Medulla oblongata (tissue), 1 donor: ENCODE data around the gene RAB13.

Experiments used
- DNase-seq: peaks from one replicate; pipeline ENCODE4 v3.0.0-alpha.2; 2015; ENCODE audit errors: extremely low spot score

Gene RAB13

GRCh38 chr1:153956997-153957715 lies 29.0 kb downstream of the RAB13 start:
- no peak for DNase-seq

DNA sequence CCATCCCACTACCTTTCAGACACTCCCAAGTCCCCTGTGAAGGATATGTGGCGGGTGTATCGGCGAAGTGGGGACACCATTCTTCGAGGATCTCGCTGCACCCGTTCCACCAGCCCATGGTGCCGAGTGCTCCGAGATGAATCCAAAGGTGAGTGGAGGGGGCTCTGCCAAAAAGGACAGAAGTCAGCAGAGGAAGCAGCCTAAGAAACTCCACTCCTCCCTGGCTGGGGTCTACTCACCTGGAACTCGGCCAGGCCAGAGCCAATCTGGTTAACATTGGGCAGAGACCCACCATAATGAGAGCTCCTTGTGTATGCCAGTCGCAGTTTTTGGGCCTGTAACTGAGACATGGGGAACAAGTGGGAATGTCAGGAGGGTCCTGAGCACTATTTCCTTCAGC lies 31.3 kb downstream of the RAB13 start:
- DNase-seq, result no peak

GRCh38 chr1:153953859-153954365 lies 32.2 kb downstream of the RAB13 start:
- no peak for DNase-seq

DNA sequence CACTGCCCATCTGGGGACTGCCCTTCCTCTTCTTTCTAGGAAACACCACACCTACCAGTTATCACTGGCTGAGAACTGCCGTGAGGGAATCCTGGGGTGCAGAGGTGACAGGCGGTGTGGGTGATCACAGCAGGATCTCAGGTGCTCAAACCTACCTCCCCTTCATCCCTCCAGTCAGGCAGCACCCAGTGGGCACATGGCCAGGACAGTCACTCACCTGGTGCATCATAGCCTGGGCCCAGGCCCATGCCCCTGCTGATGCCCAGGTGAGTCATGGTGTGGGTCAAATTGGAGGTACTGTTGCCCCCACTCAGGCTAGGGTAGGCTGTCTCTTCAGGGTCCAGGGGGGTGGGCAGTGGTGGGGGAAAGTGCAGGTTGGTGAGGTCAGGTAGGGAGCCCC lies 34.3 kb downstream of the RAB13 start:
- no peak for DNase-seq

DNA sequence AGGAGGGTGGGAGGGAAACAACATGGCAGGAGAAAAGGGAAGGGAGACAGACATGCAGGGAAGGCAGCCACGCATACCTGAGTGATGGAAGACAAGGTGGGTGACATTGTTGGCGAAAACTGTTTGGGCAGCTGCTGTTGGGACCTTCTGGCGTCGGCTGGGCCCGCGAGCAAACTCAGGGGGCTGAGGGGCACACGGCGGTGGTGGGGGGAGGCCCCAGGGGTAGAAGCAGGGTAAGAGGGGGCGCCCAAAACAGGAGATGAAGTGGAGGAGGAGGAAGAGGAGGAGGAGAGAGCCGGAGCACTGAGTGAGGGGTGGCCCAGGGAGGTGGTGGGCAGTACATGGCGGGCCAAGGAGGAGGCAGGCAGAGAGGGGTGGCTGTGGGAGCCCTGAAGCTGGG lies 35.0 kb downstream of the RAB13 start:
- DNase-seq, result no peak

GRCh38 chr1:153946622-153947241 lies 39.4 kb downstream of the RAB13 start, which contains the start of gene DENND4B:
Gene DENND4B (minus strand): TSS chr1:153946718. CDS start chr1:153944374, 2,344 bp downstream.
- DNase-seq, result peak; percentile 91

DNA sequence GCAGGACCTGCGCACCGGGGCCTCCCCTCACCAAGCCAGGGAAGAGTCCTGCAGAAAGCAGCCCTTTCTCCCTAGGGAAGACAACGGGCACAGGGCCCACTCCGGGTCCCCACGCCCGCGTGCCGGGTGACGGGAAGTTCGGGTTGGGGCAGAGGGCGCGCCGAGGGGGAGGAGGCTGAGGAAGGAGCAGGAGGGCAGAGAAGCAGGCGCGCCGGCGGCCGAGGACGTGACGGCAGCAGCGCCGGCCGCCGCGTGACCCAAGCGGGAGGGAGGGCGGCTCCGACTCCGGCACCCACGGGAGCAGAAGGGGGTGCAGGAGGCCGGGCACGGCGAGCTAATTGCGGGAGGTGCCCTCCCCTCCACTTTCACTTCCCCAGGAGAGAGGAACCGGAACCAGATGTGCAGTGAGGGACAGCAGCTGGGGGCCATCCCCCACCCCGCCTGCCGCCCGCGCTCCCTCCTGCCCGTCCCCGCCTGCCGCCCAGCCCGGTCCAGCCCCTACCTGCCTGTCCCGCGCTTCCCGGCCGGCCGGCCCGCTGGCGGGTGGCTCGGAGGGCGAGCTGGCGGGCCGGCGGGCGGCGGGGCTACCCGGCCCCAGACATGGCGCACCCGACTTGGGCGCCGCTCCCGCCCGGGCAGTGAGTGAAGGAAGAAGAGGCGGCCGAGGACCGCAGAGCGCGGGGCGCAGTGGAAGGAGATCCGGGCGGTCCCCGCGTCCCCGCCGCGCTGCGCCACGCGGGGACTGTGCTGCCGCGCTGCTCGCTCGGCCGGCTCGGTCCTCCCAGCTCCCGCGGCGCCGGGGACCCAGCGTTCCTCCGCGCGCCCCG lies 40.1 kb downstream of the RAB13 start:
- DNase-seq, result peak; percentile 87

DNA sequence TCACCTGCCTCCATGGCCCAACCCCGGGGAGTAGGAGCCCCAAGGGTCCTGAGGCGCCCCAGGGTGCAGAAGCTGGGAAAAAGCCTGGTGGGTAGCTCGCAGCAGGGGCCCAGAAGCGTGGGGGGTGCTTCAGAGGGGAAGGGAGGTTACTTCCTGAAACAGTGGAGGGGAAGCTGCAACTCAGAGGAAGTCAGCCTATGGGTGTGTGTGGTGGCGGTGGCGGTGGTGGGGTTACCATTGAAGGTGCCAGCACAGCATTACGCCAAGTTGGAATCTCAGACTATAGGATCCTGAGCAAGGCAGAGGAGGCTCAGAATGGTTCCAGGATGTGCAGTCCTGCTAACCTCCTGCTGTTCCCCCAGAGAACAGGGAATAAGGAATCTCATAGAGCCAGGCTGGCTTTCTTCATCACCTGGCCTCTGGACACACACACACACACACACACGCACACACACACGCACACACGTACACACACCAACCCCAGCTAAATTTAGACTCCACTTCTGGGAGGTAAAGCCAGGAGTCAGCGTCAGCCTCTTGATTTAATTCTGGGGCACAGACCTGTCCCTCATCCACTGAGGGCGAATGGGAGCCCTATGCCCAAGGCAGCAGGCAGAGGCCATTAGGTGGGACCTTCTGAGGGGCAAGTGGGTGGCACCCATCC lies 40.9 kb downstream of the RAB13 start:
- DNase-seq, result peak; percentile 56

GRCh38 chr1:153944827-153945117 lies 41.4 kb downstream of the RAB13 start:
- no peak for DNase-seq

DNA sequence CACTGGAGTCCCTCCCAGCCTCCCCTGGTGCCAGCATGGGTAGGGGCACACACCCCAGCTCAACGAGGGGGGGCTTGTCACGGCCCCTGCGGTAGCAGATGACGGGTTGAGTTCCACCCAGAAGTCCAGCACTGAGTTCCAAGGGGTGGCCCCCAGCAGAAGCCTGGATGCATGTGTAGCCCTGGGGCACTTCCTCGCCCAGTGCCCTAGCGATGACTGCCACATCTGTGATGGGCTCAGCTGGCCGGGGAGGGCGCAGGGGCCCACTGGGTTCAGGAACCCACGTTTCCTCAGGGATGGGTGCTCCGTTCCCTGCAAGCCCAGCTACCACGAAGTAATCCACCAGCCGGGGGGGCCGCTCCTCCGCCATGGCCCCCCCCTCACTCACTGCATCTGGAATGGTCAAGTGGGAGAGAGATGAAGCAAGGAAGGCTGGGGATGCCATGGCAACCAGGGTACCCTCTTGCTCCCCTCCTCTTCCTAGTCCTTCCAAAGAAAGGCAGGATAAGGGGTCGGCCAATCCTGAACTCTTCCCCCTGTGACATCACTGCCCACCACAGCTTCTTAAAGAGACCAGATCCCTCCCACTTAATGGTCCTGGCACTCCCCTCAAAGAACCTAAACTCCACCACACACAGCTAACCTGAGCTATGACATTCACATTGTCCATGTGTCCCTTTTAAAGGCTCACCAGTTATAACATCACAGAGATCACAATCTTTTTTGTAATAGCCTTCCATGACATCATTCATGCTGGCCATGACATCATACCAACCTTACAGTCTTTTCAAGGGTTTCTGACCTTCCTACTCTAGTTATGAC lies 41.9 kb downstream of the RAB13 start:
- DNase-seq, result no peak

GRCh38 chr1:153942766-153943549 lies 43.2 kb downstream of the RAB13 start:
- no peak for DNase-seq

- no peak for DNase-seq
Measured at GRCh38 chr1:153941826-153942725, 44.1 kb downstream of the RAB13 start.

- no peak for DNase-seq
Measured at GRCh38 chr1:153940756-153941155, 45.4 kb downstream of the RAB13 start.

- DNase-seq, result no peak
Measured at GRCh38 chr1:153939476-153939875, 46.7 kb downstream of the RAB13 start.

GRCh38 chr1:153938996-153939395 lies 47.1 kb downstream of the RAB13 start:
- DNase-seq, result no peak

GRCh38 chr1:153937331-153937730 lies 48.8 kb downstream of the RAB13 start:
- DNase-seq, result no peak

DNA sequence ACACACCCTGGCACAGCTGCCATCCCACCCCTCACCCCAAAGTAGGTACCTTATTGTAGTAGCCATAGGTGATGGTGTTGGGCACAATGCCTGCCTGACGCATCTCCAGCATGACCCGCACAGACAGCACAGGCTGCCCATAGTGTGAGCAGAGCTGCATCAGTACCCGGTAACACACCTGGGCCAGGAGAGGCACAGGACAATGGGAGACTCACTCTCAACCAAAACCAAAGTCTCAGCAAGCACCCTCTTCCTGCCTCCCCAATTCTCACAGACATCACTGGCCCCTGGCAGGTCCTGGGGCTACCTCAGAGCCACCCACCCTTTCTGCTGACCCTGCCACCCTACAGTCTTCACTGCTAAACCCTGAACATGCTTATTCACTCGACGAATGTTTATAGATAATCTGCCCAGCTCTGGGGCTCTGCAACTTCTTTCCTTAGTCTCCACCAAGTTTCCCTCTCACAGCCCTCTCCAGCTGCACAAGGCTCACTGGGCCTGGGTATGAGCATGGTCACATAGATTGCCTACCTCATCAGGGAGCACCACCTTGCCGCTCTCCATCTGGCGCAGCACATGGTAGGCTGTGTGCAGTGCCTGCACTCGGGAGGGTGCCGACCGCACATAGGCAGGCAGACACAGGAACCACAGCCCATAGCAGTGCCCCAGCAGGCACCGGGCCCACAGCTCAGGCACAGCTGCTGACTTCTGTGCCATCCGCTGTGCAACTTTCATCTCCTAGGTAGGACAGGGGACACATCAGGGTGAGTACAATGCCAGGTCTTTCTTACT lies 49.9 kb downstream of the RAB13 start:
- DNase-seq, result no peak

DNA sequence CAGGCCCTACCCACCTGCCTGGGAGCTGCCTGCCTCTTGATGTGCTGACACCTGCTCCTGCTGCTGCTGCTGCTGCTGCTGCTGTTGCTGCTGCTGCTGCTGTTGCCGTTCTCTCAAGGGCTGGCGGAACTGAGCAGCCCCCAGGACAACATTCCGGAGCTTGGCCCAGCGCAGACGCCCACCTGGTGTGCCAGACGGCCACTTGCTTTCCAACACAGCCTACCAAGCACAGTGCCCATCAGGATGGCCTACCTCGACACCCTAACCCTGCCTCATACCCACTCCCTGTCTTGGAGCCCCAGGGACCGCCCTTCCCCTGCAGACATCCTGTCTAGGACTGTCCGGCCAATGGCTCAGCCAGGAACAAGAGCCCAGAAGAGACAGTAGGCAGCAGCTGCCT lies 51.4 kb downstream of the RAB13 start:
- DNase-seq, result no peak

- no peak for DNase-seq
Measured at GRCh38 chr1:153933955-153934354, 52.2 kb downstream of the RAB13 start.
